GM12878 (cell line): ENCODE results near the gene MAML2.

Experiments used
- CTCF ChIP-seq, 3 experiments: IDR thresholded peaks in 2 of 3; conservative IDR thresholded peaks in 1 of 3; 2 replicates each; pipeline ENCODE4 v1.5.1; 2011; ENCODE audit warnings: low read depth in 3 of 3, low read length in 3 of 3, mild to moderate bottlenecking in 3 of 3, control low read depth in 2 of 3, moderate library complexity in 2 of 3, inconsistent platforms in 1 of 3, mixed read lengths in 1 of 3; ENCODE audit not compliant: control insufficient read depth in 2 of 3, insufficient read depth in 1 of 3; ENCODE audit errors: extremely low read depth in 1 of 3
- RBBP5 ChIP-seq: fragments of 200-600 bp; sonication (generic); conservative IDR thresholded peaks from 2 replicates; pipeline ENCODE4 v1.6.1; 2016
- TF ChIP-seq, protein P1 (sequence below): IDR thresholded peaks from 2 replicates; pipeline ENCODE4 v1.6.1; 2012; ENCODE audit warnings: low read depth, low read length, improper control_type of control experiment
- TF ChIP-seq, protein P2 (sequence below): IDR thresholded peaks from 2 replicates; pipeline ENCODE4 v1.6.1; 2012; ENCODE audit warnings: low read length, inconsistent platforms

- TF ChIP-seq, protein P1, sequence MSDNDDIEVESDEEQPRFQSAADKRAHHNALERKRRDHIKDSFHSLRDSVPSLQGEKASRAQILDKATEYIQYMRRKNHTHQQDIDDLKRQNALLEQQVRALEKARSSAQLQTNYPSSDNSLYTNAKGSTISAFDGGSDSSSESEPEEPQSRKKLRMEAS = no peak
- TF ChIP-seq CTCF (IDR thresholded peaks at IDR 0.05 in 2 of 3, conservative IDR thresholded peaks at IDR 0.05 in 1 of 3; ENCODE audit: control insufficient read depth in 2 of 3, extremely low read depth in 1 of 3, insufficient read depth in 1 of 3, low read depth in 3 of 3, low read length in 3 of 3) (no peak), RBBP5 (no peak)
- TF ChIP-seq, protein P2, sequence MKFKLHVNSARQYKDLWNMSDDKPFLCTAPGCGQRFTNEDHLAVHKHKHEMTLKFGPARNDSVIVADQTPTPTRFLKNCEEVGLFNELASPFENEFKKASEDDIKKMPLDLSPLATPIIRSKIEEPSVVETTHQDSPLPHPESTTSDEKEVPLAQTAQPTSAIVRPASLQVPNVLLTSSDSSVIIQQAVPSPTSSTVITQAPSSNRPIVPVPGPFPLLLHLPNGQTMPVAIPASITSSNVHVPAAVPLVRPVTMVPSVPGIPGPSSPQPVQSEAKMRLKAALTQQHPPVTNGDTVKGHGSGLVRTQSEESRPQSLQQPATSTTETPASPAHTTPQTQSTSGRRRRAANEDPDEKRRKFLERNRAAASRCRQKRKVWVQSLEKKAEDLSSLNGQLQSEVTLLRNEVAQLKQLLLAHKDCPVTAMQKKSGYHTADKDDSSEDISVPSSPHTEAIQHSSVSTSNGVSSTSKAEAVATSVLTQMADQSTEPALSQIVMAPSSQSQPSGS = no peak
Observed at GRCh38 chr11:96160732-96161306, 182.2 kb downstream of the MAML2 start.
